NCI-H146 treated with DMSO at 0.1 percent for 48 hours (cell line): ENCODE results near the gene TRIM50.
"Not testable (repeated sequence)": the region's sequence is repeated elsewhere in the genome, so short reads cannot be mapped to it uniquely, and the experiment has no call there.

Experiments used
- DNase-seq: peaks from one replicate; lab custom pipeline; 2025; ENCODE audit not compliant: unreplicated experiment; lab: John Stamatoyannopoulos, UW

The TRIM50 gene

GRCh38 chr7:73327922-73328321 lies at the start of gene TRIM50, which contains the start of gene FKBP6:
TSS of gene TRIM50 (minus strand) at chr7:73328082. CDS start at chr7:73324787, 3,295 bp downstream.
TSS of gene FKBP6 (plus strand) at chr7:73328161. CDS start at chr7:73328429, 268 bp downstream.
- DNase-seq, result not testable (repeated sequence)

- DNase-seq, result no peak
Measured at GRCh38 chr7:73376671-73377412, 49.0 kb upstream of the TRIM50 start.

- DNase-seq, result not testable (repeated sequence)
Measured at GRCh38 chr7:73376262-73376661, 48.4 kb upstream of the TRIM50 start.

GRCh38 chr7:73373741-73374140 lies 45.9 kb upstream of the TRIM50 start:
- no peak for DNase-seq

GRCh38 chr7:73369622-73370021 lies 41.7 kb upstream of the TRIM50 start:
- DNase-seq, result no peak

- DNase-seq, result no peak
Measured at GRCh38 chr7:73369009-73369408, 41.1 kb upstream of the TRIM50 start.

- DNase-seq, result no peak
Measured at GRCh38 chr7:73366990-73367389, 39.1 kb upstream of the TRIM50 start.

GRCh38 chr7:73366127-73366526 lies 38.2 kb upstream of the TRIM50 start:
- no peak for DNase-seq

GRCh38 chr7:73364006-73364728 lies 36.3 kb upstream of the TRIM50 start:
- DNase-seq, result no peak

- DNase-seq, result no peak
Measured at GRCh38 chr7:73363225-73364005, 35.5 kb upstream of the TRIM50 start.

GRCh38 chr7:73360590-73360989 lies 32.7 kb upstream of the TRIM50 start:
- DNase-seq, result not testable (repeated sequence)

GRCh38 chr7:73359746-73360375 lies 32.0 kb upstream of the TRIM50 start:
- no peak for DNase-seq

- DNase-seq, result no peak
Measured at GRCh38 chr7:73359306-73359705, 31.4 kb upstream of the TRIM50 start.

- no peak for DNase-seq
Measured at GRCh38 chr7:73358590-73359275, 30.9 kb upstream of the TRIM50 start.

GRCh38 chr7:73356159-73356558 lies 28.3 kb upstream of the TRIM50 start:
- no peak for DNase-seq

- DNase-seq, result no peak
Measured at GRCh38 chr7:73354821-73355220, 26.9 kb upstream of the TRIM50 start.

GRCh38 chr7:73354196-73354595 lies 26.3 kb upstream of the TRIM50 start:
- DNase-seq, result no peak

GRCh38 chr7:73353243-73353642 lies 25.4 kb upstream of the TRIM50 start:
- no peak for DNase-seq

GRCh38 chr7:73352784-73353183 lies 24.9 kb upstream of the TRIM50 start:
- no peak for DNase-seq

- DNase-seq, result no peak
Measured at GRCh38 chr7:73351447-73352167, 23.7 kb upstream of the TRIM50 start.
